ENCODE data around the gene PTPRM.

GRCh38 chr18:8140841-8141501 is 573.9 kb downstream of the PTPRM start:
- TF ChIP-seq CTCF (IDR thresholded peaks at IDR 0.05) (no peak), POLR2A (IDR thresholded peaks at IDR 0.05) (no peak)
